IPS DF 6.9 (cell line): ENCODE results near the gene BCL2L12.
"Not testable (repeated sequence)": the region's sequence is repeated elsewhere in the genome, so short reads cannot be mapped to it uniquely, and the experiment has no call there.

ENCODE experiments used
- DNase-seq: peaks from one replicate; pipeline ENCODE4 v3.0.0-alpha.2; 2013; ENCODE audit warnings: low read depth, low spot score
- H3K27ac ChIP-seq: one replicate; pipeline ENCODE4 v1.5.1; 2013; ENCODE audit warnings: low read length, control low read depth
- H3K27me3 ChIP-seq: 2 replicates; pipeline ENCODE4 v1.6.1; 2013; ENCODE audit warnings: mild to moderate bottlenecking, low read length; ENCODE audit not compliant: control insufficient read depth, insufficient read depth
- H3K36me3 ChIP-seq: 2 replicates; pipeline ENCODE4 v1.6.1; 2013; ENCODE audit warnings: low read length; ENCODE audit not compliant: control insufficient read depth, insufficient read depth
- H3K4me1 ChIP-seq: 2 replicates; pipeline ENCODE4 v1.6.1; 2013; ENCODE audit warnings: low read length; ENCODE audit not compliant: control insufficient read depth, insufficient read depth
- H3K4me3 ChIP-seq: 2 replicates; pipeline ENCODE4 v1.5.1; 2013; ENCODE audit warnings: mild to moderate bottlenecking, low read length
- H3K9me3 ChIP-seq: 2 replicates; pipeline ENCODE4 v1.6.1; 2013; ENCODE audit warnings: low read length, inconsistent platforms; ENCODE audit not compliant: control insufficient read depth, insufficient read depth
- WGBS: extraction: QIAGEN DNeasy Blood & Tissue Kit; methylation state at CpG from one replicate; pipeline ENCODE4 v1.1.7; 2013; ENCODE audit warnings: mixed read lengths, missing lambda C conversion rate; ENCODE audit not compliant: insufficient read length, insufficient coverage; 5-methylcytosine and 5-hydroxymethylcytosine counted together

The BCL2L12 gene

GRCh38 chr19:49716154-49716553 lies 50.4 kb downstream of the BCL2L12 start:
- peaks cover 1% of the 10 kb centered on the region; the same call in 1 of the 2 replicates for H3K4me1 ChIP-seq
- H3K27ac ChIP-seq = no peak overlapping the region
- peaks cover 9% of the 10 kb centered on the region; the same call in 1 of the 2 replicates for H3K36me3 ChIP-seq
- H3K9me3 ChIP-seq = no peaks in the 10 kb centered on the region
- no peak for DNase-seq
- WGBS = no CpG with 5 or more reads among the region's 3 CpGs
- no peaks in the 10 kb centered on the region for H3K27me3 ChIP-seq
- no peak overlapping the region for H3K4me3 ChIP-seq

- Histone ChIP-seq H3K9me3 (no peaks in the 10 kb centered on the region), H3K36me3 (peaks cover 3% of the 10 kb centered on the region; the same call in 1 of the 2 replicates), H3K4me1 (peaks cover 1% of the 10 kb centered on the region; the same call in 1 of the 2 replicates), H3K27me3 (no peaks in the 10 kb centered on the region), H3K4me3 (no peak overlapping the region), H3K27ac (no peak overlapping the region)
- no peak for DNase-seq
- WGBS = no CpG with 5 or more reads among the region's 8 CpGs
Measured at GRCh38 chr19:49718511-49718910, 52.8 kb downstream of the BCL2L12 start.

- Histone ChIP-seq H3K4me1 (peaks cover 1% of the 10 kb centered on the region; the same call in 1 of the 2 replicates), H3K4me3 (no peak overlapping the region), H3K27me3 (no peaks in the 10 kb centered on the region), H3K36me3 (no peaks in the 10 kb centered on the region), H3K9me3 (no peaks in the 10 kb centered on the region), H3K27ac (no peak overlapping the region)
- 100% methylated on average over 1 of the region's 6 CpGs for WGBS
- DNase-seq = no peak
Measured at GRCh38 chr19:49718991-49719390, 53.3 kb downstream of the BCL2L12 start.

- not testable (repeated sequence) for DNase-seq
Measured at GRCh38 chr19:49719420-49719819, 53.7 kb downstream of the BCL2L12 start.

More at GRCh38 chr19:49719420-49719819, 53.7 kb downstream of the BCL2L12 start:
- H3K36me3 ChIP-seq, H3K4me3 ChIP-seq, H3K9me3 ChIP-seq, H3K4me1 ChIP-seq, H3K27ac ChIP-seq, H3K27me3 ChIP-seq: not testable (repeated sequence)
- no CpG with 5 or more reads among the region's 22 CpGs for WGBS
